Central memory CD8-positive, alpha-beta T cell (primary cell): ENCODE data around the gene PRSS33.

Experiments used
- ATAC-seq: fragments of 150-1000 bp; cut with Tn5 transposase; replicated peaks from 2 replicates; pipeline ENCODE4 v1.10.0; 2022; ENCODE audit warnings: mild to moderate bottlenecking, moderate FRiP score, moderate number of reproducible peaks; ENCODE audit not compliant: poor library complexity, severe bottlenecking; ENCODE audit errors: extremely low read depth
- DNase-seq, 2 donors: peaks; one replicate each; pipeline ENCODE4 v3.0.0; 2021; ENCODE audit warnings: low spot score in 2 of 2
- H3K27ac Mint-ChIP-seq: one replicate; pipeline ENCODE4 v1.8.0; 2022; ENCODE audit warnings: low read depth, mild to moderate bottlenecking, moderate library complexity, mixed read lengths
- H3K27me3 Mint-ChIP-seq: one replicate; pipeline ENCODE4 v1.8.0; 2022; ENCODE audit warnings: mixed read lengths
- H3K36me3 Mint-ChIP-seq: one replicate; pipeline ENCODE4 v1.8.0; 2022; ENCODE audit warnings: mild to moderate bottlenecking, moderate library complexity, mixed read lengths; ENCODE audit not compliant: insufficient read depth
- H3K4me1 Mint-ChIP-seq: one replicate; pipeline ENCODE4 v1.8.0; 2022; ENCODE audit warnings: mixed read lengths
- H3K4me3 Mint-ChIP-seq: one replicate; pipeline ENCODE4 v1.8.0; 2022; ENCODE audit warnings: mild to moderate bottlenecking, moderate library complexity, mixed read lengths
- H3K9me3 Mint-ChIP-seq: one replicate; pipeline ENCODE4 v1.8.0; 2022; ENCODE audit warnings: mixed read lengths

PRSS33 gene, protein sequence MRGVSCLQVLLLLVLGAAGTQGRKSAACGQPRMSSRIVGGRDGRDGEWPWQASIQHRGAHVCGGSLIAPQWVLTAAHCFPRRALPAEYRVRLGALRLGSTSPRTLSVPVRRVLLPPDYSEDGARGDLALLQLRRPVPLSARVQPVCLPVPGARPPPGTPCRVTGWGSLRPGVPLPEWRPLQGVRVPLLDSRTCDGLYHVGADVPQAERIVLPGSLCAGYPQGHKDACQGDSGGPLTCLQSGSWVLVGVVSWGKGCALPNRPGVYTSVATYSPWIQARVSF

DNA sequence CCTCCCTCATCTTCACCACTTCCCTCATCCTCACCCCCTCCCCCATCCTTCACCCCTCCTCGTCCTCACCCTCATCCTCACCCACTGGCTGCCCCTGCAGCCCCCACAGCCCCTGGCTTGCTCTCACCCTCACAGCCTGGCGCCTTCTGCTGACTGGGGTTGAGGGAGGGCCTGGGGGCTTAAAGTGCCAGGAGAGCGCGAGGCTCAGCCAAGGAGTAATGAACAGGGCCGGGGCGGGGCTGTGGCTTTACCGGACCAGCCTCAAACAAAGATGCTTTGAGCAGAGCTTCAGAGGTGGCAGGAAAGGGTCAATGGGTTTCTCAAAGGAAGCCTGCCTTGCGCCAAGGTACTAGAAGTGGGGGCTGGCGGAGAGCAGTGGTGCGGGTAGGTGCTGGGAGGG, at the start of gene PRSS33:
Gene PRSS33 (minus strand): TSS at position 155 of the 400 bp plus-strand sequence. CDS start 1,013 bp downstream, outside the sequence.
- H3K27me3 Mint-ChIP-seq = peaks cover 32% of the 10 kb centered on the region
- peaks cover 5% of the 10 kb centered on the region for H3K4me1 Mint-ChIP-seq

GRCh38 chr16:2836646-2837508, 49.5 kb upstream of the PRSS33 start:
- Mint-ChIP-seq H3K9me3 (no peaks in the 10 kb centered on the region), H3K27me3 (no peaks in the 10 kb centered on the region), H3K4me1 (peaks cover 25% of the 10 kb centered on the region), H3K4me3 (no peak overlapping the region), H3K36me3 (peaks cover 2% of the 10 kb centered on the region), H3K27ac (no peak overlapping the region)
- DNase-seq (no peak), ATAC-seq (no peak)

More for the DNA sequence above, at the start of gene PRSS33:
- no peak within 1 kb of the TSS for H3K27ac Mint-ChIP-seq
- no peaks in the 10 kb centered on the region for H3K9me3 Mint-ChIP-seq
- no peaks in the 10 kb centered on the region for H3K36me3 Mint-ChIP-seq
- peak within 1 kb of the TSS; percentile 88 for H3K4me3 Mint-ChIP-seq
- ATAC-seq = no peak
- DNase-seq = no peak

DNA sequence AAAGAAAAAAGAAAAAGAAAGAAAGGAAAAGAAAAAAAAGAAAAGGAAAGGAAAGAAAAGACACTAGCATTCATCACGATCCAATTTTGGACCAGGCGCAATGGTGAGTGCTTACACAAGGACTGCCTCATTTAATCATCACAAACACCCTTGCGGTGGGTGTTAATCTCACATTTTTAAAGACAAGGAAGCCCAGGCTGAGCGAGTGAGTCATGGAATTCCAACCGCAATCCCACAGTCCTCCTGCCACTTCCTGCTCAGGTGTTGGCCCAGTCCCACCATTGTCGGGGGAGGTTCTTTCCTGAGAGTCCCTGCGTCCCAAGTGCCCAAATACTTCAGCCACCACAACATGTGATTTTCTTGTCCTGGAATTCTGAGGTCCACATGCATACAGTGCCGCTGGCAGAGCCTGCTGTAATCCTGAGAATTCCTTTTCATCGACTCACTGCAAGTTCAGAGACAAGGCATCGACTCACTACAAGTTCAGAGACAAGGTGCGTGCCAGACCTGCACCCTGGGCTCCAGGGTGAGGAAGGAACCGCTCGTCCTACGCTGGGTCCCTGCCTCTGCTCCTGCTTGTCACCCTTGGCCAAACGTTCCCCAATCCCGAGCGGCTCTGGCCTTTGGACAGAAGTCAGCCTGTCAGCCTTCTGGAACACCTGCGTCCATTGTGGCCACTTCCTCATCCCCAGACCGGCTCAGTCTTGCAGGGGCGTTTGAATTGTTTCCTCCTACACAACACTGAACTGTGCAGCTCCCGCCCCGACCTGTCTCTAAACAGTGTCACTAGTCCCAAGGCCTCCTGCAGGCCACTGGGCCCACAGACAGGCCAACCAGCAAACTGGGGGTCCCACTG, 48.5 kb upstream of the PRSS33 start:
- no peaks in the 10 kb centered on the region for H3K36me3 Mint-ChIP-seq
- H3K9me3 Mint-ChIP-seq = no peaks in the 10 kb centered on the region
- DNase-seq = no peak
- peak overlapping the region; percentile 39 for H3K27ac Mint-ChIP-seq
- peaks cover 6% of the 10 kb centered on the region for H3K27me3 Mint-ChIP-seq
- no peak for ATAC-seq
- no peak overlapping the region for H3K4me3 Mint-ChIP-seq
- peaks cover 22% of the 10 kb centered on the region for H3K4me1 Mint-ChIP-seq

DNA sequence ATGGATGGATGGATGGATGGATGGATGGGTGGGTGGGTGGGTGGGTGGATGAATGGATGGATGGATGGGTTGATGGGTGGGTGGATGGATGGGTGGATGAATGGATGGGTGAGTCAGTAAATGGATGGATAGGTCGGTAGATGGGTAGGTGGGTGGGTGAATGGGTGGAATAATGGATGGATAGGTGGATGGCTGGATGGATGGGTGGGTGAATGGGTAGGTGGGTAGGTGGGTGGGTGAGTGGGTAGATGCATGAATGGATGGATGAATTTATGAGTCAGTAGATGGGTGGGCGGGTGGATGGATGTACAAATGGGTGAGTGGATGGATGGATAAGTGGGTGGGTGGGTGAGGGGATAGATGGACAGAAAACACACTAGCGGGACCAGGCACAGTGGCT, 47.6 kb upstream of the PRSS33 start:
- DNase-seq = no peak
- H3K36me3 Mint-ChIP-seq = no peaks in the 10 kb centered on the region
- H3K27me3 Mint-ChIP-seq = peaks cover 11% of the 10 kb centered on the region
- H3K9me3 Mint-ChIP-seq = no peaks in the 10 kb centered on the region
- peaks cover 20% of the 10 kb centered on the region for H3K4me1 Mint-ChIP-seq
- ATAC-seq = no peak
- peak overlapping the region; percentile 39 for H3K27ac Mint-ChIP-seq
- no peak overlapping the region for H3K4me3 Mint-ChIP-seq

DNA sequence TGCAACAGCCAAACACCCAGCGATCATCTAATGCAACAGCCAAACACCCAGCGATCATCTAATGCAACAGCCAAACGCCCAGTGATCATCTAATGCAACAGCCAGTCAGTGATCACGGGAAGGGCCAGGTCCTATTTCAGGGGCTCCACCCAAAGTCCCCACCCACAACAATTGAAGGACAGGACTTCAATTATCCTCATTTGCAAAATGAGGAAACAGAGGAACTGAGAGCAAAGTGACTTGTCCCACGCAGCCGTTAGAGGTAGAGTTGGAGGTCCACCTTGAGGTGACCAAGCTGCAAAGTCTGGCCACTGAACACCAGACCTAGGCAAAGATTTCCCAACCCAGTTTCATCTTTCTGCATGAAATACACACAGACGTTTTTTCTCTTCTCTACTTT, 46.4 kb upstream of the PRSS33 start:
- ATAC-seq (no peak), DNase-seq (no peak)
- Mint-ChIP-seq H3K27ac (no peak overlapping the region), H3K9me3 (no peaks in the 10 kb centered on the region), H3K36me3 (no peaks in the 10 kb centered on the region), H3K27me3 (peaks cover 11% of the 10 kb centered on the region), H3K4me3 (no peak overlapping the region), H3K4me1 (peaks cover 11% of the 10 kb centered on the region)

- Mint-ChIP-seq H3K36me3 (no peaks in the 10 kb centered on the region), H3K27ac (no peak overlapping the region), H3K9me3 (no peaks in the 10 kb centered on the region), H3K4me3 (no peak overlapping the region), H3K27me3 (peaks cover 11% of the 10 kb centered on the region), H3K4me1 (no peaks in the 10 kb centered on the region)
- DNase-seq = no peak
- ATAC-seq = no peak
Measured at GRCh38 chr16:2831203-2831602, 43.8 kb upstream of the PRSS33 start.

- Mint-ChIP-seq H3K36me3 (no peaks in the 10 kb centered on the region), H3K27ac (no peak overlapping the region), H3K27me3 (peaks cover 11% of the 10 kb centered on the region), H3K9me3 (no peaks in the 10 kb centered on the region), H3K4me3 (no peak overlapping the region), H3K4me1 (no peaks in the 10 kb centered on the region)
- ATAC-seq (no peak), DNase-seq (no peak)
Measured at GRCh38 chr16:2830355-2830695, 43.0 kb upstream of the PRSS33 start.

- no peak for DNase-seq
- Mint-ChIP-seq H3K4me3 (no peak within 1 kb of the TSS), H3K9me3 (no peaks in the 10 kb centered on the region), H3K27ac (no peak within 1 kb of the TSS), H3K27me3 (peaks cover 11% of the 10 kb centered on the region), H3K4me1 (no peaks in the 10 kb centered on the region), H3K36me3 (no peaks in the 10 kb centered on the region)
- no peak for ATAC-seq
Measured at GRCh38 chr16:2829501-2830354, 42.4 kb upstream of the PRSS33 start, which contains the start of gene ZG16B. Gene ZG16B (plus strand): TSS chr16:2830303. CDS start chr16:2830442, 139 bp downstream.

DNA sequence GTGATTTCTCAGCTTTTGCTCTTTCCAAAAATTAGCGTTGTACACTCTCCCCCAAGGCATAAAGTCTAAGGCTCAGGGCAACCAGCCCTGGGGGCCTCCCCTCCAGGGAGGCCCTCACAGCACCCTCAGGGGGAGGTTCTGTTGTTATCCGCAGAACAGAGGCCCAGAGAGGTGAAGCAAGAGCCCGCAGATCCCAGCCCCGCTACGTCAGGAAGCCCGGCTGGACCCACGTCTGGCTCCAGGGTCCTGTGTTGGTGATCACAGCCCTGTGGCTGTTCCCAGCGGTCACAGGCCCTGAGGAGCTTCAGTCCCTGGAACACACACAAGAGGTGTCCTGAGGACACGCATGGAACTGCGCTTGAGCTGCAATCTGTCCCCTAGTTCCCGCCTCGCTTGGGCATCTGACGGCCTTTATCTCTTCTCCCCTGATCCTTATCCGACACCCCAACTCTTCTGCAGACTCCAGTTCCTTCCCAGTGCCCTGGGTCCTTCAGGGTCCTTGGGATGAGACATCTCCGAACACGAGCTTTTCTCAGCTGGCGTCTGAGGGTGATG, 41.6 kb upstream of the PRSS33 start:
- no peak overlapping the region for H3K4me3 Mint-ChIP-seq
- H3K36me3 Mint-ChIP-seq = no peaks in the 10 kb centered on the region
- peaks cover 11% of the 10 kb centered on the region for H3K27me3 Mint-ChIP-seq
- ATAC-seq (no peak), DNase-seq (no peak)
- no peaks in the 10 kb centered on the region for H3K9me3 Mint-ChIP-seq
- H3K4me1 Mint-ChIP-seq = no peaks in the 10 kb centered on the region
- no peak overlapping the region for H3K27ac Mint-ChIP-seq

GRCh38 chr16:2828521-2828840, 41.1 kb upstream of the PRSS33 start:
- H3K4me1 Mint-ChIP-seq = no peaks in the 10 kb centered on the region
- no peaks in the 10 kb centered on the region for H3K9me3 Mint-ChIP-seq
- H3K36me3 Mint-ChIP-seq = no peaks in the 10 kb centered on the region
- DNase-seq (no peak), ATAC-seq (no peak)
- no peak overlapping the region for H3K4me3 Mint-ChIP-seq
- H3K27ac Mint-ChIP-seq = no peak overlapping the region
- peaks cover 11% of the 10 kb centered on the region for H3K27me3 Mint-ChIP-seq

DNA sequence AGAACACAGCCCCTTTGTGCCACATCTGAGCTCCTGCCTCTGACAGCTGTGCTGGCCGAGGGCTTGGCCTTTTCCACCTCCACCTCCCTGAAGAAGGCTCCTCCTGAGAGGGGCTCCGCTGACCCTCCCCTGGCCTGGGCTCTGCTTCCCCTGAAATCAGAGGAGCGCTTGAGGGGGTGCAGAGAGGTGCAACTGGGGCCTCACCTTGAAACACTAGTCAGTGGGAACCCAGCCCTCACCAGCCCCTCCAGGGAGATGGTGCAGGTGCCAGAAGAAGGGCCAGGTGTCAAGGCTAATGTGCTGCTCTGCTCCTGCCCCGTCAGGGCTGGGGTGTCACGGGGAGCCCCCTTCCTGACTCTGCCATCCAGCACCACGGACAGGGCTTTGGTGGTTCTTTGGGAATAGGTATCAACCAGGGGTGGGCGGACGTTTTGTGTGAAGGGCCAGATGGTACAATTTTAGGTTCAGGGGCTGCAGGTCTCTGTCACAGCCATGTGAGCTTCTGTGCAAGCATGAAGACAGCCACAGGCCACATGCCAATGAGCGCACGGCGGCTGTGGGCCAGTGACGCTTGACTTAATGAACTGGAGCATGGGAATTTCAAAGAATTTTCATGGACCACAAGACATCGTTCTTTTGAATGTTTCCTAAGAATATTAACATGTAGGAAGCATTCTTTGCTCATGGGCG, 40.6 kb upstream of the PRSS33 start:
- Mint-ChIP-seq H3K4me3 (no peak overlapping the region), H3K27ac (no peak overlapping the region), H3K4me1 (no peaks in the 10 kb centered on the region), H3K36me3 (no peaks in the 10 kb centered on the region), H3K9me3 (no peaks in the 10 kb centered on the region), H3K27me3 (peaks cover 11% of the 10 kb centered on the region)
- DNase-seq (no peak), ATAC-seq (no peak)
